ENCODE data around the gene ADAMTS10.

DNA sequence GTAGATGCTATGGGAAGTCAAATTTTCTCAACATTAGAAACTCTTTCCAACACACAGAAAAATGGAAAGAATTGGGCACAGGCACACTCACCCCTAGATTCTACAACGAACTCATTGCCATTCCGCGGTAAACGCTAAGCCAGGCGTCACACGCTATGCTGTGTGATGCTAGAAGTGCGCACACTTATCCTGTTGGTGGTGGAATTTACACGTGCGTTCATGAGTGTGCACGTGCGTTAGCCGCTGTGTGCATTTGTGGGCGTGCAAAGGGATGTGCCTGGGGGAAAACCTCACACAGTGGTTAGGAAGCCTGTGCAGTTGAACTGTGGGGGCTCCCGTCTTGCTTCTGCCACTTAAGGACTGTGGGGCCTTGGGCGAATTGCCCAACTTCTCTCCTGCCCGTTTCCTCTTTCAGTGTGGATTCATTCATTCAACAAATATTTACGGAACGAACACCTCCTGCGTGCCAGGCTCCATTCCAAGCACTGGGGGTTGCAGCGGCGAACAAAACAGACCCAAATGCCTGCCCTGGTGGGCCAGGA, 27.6 kb upstream of the ADAMTS10 start:
- no peak for TF ChIP-seq GABPA (IDR thresholded peaks at IDR 0.05; ENCODE audit: low read depth)
- TF ChIP-seq, protein P1, sequence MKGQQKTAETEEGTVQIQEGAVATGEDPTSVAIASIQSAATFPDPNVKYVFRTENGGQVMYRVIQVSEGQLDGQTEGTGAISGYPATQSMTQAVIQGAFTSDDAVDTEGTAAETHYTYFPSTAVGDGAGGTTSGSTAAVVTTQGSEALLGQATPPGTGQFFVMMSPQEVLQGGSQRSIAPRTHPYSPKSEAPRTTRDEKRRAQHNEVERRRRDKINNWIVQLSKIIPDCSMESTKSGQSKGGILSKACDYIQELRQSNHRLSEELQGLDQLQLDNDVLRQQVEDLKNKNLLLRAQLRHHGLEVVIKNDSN (IDR thresholded peaks at IDR 0.05; ENCODE audit: borderline replicate concordance, extremely low read length, insufficient read depth, low read depth, low read length), result no peak
- no peak for TF ChIP-seq MXI1 (IDR thresholded peaks at IDR 0.05; ENCODE audit: low read depth, low read length)
- TF ChIP-seq TCF12 (IDR thresholded peaks at IDR 0.05; ENCODE audit: low read depth, low read length), result no peak
- TF ChIP-seq, protein P2, sequence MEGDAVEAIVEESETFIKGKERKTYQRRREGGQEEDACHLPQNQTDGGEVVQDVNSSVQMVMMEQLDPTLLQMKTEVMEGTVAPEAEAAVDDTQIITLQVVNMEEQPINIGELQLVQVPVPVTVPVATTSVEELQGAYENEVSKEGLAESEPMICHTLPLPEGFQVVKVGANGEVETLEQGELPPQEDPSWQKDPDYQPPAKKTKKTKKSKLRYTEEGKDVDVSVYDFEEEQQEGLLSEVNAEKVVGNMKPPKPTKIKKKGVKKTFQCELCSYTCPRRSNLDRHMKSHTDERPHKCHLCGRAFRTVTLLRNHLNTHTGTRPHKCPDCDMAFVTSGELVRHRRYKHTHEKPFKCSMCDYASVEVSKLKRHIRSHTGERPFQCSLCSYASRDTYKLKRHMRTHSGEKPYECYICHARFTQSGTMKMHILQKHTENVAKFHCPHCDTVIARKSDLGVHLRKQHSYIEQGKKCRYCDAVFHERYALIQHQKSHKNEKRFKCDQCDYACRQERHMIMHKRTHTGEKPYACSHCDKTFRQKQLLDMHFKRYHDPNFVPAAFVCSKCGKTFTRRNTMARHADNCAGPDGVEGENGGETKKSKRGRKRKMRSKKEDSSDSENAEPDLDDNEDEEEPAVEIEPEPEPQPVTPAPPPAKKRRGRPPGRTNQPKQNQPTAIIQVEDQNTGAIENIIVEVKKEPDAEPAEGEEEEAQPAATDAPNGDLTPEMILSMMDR (IDR thresholded peaks at IDR 0.05 in 2 of 3, conservative IDR thresholded peaks at IDR 0.05 in 1 of 3; ENCODE audit: control insufficient read depth in 2 of 3, extremely low read depth in 1 of 3, insufficient read depth in 1 of 3, low read depth in 3 of 3, low read length in 3 of 3), result no peak
- no peak for TF ChIP-seq RCOR1 (conservative IDR thresholded peaks at IDR 0.05; ENCODE audit: low read depth, low read length)
- TF ChIP-seq, protein P3, sequence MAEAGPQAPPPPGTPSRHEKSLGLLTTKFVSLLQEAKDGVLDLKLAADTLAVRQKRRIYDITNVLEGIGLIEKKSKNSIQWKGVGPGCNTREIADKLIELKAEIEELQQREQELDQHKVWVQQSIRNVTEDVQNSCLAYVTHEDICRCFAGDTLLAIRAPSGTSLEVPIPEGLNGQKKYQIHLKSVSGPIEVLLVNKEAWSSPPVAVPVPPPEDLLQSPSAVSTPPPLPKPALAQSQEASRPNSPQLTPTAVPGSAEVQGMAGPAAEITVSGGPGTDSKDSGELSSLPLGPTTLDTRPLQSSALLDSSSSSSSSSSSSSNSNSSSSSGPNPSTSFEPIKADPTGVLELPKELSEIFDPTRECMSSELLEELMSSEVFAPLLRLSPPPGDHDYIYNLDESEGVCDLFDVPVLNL (IDR thresholded peaks at IDR 0.05; ENCODE audit: low read depth, low read length), result no peak
- TF ChIP-seq SMC3 (IDR thresholded peaks at IDR 0.05; ENCODE audit: borderline replicate concordance, low read length), result no peak
